Nucleus accumbens (tissue), 56 donors: Measurements from ENCODE around the gene GATB.
"Not testable (repeated sequence)": the region's sequence is repeated elsewhere in the genome, so short reads cannot be mapped to it uniquely, and the experiment has no call there.

Experiments used
- DNase-seq, 56 donors: peaks; one replicate each; lab custom pipeline; 2025; lab: John Stamatoyannopoulos, UW

Gene GATB

DNA sequence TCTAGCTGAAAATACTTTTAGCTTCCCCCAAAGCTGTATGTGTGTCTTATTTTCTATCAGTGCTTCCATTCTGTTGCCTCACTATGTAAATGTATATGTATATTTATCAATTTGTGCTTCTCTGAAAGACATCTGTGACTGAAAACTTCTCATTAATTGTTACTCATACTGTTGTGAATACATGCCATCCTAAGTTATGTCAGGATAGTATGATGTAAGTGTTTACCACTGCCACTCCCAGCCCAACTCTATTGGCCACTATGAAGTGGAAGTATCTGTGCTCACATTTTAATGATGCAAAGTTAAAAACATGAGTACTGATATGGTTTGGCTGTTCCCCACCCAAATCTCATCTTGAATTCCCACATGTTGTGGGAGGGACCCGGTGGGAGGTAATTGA lies 24.4 kb downstream of the GATB start:
- DNase-seq, result no peak

DNA sequence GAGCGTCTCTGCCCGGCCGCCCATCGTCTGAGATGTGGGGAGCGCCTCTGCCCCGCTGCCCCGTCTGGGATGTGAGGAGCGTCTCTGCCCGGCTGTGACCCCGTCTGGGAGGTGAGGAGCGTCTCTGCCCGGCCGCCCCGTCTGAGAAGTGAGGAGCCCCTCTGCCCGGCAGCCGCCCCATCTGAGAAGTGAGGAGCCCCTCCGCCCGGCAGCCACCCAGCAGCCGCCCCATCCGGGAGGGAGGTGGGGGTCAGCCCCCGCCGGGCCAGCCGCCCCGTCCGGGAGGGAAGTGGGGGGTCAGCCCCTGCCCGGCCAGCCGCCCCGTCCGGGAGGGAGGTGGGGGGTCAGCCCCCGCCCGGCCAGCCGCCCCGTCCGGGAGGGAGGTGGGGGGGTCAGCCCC lies 29.1 kb downstream of the GATB start:
- not testable (repeated sequence) for DNase-seq

DNA sequence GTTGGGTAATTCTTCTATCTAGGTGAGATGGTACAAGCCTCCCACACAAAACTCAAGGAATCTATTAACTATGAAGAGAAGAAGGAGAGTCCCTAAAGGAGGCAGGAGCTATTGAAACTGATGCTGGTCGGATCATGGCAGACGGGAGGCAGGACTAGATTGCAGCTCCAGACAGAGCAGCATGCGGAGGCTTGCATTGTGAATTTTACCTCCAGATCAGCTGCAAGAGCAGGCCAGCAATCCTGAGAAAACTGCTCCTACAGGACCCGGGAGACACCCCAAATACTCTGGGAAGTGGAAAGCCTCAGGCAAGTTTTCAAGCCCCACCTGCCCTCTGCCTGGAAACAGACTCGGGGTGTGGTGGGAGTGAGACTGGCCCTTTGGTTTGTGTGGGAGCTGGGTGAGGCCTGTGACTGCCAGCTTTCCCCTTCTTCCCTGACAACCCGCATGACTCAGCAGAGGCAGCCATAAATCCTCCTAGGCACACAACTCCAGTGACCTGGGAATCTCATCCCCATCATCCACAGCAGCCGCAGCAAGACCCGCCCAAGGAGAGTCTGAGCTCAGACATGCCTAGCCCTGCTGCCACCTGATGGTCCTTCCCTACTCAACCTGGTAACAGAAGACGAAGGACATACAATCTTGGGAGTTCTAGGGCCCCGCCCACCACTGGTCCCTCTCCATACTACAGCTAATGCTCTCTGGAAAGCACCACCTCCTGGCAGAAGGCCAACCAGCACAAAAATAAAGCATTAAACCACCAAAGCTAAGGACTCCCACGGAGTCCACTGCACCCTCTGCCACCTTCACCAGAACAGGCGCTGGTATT lies 30.9 kb downstream of the GATB start:
- DNase-seq, result no peak

DNA sequence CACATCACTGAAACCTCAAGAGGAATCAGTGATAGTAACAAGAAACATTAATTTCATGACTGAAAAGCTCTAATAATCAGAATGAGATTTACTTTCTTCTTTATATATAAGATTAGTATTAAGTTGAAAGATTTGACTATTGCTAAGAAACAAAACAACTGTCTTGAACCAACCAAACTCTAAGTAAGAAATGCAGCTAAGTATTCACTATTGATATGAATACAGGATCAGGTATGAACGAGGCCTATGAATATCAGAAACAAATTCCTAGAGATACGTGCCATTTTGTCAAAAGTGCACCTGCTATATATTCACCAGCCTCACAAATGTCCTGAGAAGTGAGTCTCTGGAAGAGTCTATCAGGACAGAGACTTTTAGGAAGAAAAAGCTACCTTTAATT lies 32.1 kb downstream of the GATB start:
- no peak for DNase-seq

DNA sequence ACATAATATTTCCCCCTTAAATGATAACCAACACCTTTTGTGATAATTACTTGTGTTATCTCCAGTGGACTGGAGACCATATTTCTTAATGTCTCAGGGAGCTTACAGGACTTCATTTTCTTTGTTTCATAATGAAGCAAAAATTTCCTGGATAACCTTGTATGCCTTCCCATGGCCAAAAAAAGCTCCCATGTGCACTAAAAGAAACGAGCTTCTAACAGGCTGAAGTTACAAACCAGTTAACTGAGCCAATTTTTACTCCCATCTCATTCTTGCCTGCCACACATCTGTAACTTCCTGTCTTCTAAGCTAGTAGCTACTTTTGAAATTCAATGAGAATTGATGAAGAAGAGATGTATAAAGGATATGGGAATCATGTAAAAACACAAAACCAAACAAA lies 32.8 kb downstream of the GATB start:
- DNase-seq, result no peak

DNA sequence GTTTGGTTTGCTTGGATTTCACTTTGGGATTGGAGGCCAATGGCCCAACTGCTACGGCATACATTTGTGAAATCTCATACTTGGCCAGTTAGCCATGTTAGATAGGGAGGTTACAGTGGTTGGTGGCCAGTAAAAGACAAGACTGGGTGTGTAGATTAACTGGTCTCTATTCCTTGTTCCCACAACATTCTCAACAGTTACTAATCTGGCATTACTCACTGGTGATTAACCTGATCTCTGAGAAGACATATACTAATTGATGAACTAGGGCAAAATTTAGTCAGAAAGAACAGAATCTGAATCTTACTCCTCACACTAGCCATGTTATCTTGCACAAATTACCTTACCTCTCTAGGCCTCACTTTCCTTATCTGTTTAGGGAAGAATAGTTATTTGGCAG lies 33.4 kb downstream of the GATB start:
- DNase-seq, result no peak

DNA sequence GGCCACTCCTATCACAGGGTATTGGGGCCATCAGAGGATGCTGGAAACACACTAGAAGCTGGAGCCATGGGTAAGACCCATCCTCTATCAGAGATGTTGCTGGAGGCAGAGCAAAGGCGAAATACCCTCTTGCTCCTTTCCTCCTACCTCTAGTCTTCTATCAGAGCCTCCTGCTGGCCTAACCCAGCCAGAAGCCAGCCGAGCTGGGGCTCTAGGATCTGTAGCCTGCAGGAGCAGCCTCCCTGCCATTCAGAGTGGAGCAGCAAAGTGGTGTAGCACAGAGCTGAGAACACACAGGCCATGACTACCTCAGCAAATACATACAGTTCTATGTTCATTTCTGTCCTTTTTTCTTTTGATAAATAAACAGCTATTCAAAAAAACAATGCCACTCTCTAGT lies 35.7 kb downstream of the GATB start:
- no peak for DNase-seq

GRCh38 chr4:151721916-151722315 lies 38.9 kb downstream of the GATB start:
- no peak for DNase-seq

DNA sequence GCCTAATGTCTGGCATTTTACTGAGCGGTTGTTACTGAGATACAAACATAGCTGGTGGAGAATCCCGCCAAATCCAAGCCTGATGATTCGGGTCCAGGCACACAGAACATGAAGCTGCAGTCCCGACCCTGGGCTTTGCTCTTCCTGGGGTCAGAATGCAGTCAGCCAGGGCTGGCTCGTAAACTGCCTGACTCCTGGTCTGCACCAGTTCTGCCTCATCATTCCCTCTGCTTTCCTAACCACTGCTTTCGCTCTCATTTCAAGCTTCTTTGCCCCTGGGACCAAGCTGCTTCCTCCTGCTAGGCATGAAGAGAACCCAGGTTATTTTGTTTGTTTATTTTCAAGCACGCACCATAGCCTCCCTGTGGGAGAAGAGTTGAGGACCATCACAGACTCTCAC lies 39.3 kb downstream of the GATB start:
- no peak for DNase-seq

GRCh38 chr4:151719956-151720334 lies 40.9 kb downstream of the GATB start:
- DNase-seq, result no peak

DNA sequence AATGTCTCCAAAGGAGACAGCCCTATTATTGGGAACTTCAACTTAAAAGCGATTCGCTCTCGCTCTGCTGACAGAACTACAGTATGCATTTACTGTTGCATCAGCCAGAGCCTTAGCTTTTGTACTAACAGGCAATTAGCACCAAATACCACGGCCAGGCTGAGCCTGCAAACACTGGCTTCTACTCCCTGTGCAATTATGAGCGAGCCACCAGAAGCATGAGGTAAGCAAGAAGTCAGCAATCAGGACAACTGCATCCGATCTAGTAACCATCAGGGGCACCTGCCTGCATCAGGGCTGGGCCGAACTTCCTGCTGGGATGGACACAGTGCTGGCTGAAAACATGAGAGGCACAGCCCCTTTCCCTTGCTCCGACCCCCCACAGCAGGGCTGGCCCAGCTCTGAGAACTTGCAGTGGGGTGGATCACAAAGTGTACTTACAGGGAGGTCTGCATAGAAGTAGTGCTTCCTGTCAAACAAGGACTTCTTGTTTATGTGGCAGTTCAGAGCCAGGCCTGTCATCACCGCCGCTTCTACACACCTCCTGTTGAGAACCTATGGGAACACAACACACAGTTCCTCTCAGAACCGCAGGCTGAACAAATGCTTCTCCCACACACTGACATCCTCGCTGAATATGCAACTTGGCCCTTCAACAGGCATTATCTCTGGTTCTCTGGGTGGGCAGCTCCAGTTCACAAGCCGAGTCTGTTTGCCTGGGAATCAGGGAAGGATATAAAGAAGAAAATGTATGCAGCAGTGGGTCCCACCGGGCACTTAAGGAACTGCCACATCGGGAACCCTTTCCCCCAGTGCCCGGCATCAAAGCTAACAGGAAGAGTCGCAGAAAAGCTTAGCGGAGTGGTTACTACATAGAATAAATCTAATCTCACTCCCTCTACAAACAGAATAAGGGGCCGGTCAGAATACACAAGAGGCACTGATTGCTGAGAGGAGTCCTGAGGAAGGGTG lies 41.5 kb downstream of the GATB start:
- DNase-seq, result peak in 1 of 56 donors; percentile 5

- peak in 3 of 56 donors; percentile 19 to 49 (median 34) for DNase-seq
These were observed 42.7 kb downstream of the GATB start for GRCh38 chr4:151717909-151718628.

DNA sequence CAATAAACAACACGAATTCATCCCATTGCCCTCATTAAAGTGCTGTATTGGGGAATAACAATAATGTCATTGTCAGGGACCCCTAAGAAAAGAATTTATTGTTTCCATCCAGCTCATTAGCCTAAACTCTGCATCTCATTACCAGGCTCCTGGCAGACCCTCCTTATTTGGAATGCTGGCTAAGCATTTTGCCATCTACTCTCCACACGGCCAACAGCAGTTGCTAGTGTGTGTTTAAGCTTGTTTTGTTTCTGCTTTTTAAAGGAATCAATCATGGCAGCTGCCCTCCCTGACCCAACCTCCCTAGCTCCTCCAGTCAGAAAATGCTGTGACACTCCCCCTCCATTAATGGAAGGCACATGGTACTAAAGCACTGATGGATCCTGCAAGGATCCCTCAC lies 43.5 kb downstream of the GATB start:
- DNase-seq, result peak in 45 of 56 donors; percentile 8 to 78 (median 46)

DNA sequence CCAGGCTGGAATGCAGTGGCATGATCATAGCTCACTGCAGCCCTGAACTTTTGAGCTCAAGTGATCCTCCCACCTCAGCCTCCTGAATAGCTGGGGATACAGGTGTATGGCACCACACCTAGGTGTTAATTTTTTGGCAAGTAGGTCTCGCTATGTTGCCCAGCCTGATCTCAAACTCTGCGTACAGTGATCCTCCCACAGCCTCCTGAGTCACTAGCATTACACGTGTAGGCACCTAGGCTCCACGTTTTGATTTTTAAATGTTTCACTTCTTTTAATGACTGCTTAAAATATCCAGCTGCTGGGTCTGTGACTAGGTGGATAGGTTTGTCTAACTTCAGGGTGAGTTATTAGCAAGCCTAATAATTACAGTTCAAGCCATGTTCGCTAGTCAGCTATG lies 44.5 kb downstream of the GATB start:
- DNase-seq, result peak in 10 of 56 donors; percentile 5 to 60 (median 36)

DNA sequence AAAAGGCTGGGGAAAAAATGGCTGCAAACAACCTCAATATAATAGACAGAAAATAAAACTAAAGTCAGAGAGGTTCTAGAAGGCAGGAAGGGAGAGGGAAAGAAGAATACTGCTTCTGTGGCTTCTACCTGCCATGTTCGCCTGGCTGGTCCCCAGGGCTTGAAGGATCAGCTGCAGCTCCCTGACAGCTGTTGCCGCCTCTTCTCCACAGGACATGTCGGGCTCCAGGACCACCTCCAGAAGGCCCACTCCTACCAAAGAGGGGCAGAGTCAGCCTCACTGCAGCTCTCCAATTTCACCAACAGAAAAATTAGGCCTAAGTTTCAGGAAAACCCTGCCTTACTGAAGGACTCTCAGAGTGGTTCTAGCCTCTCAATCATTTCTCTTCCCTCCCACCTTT lies 44.9 kb downstream of the GATB start:
- no peak for DNase-seq

- DNase-seq, result no peak
These were observed 48.0 kb downstream of the GATB start for GRCh38 chr4:151712777-151713176.

DNA sequence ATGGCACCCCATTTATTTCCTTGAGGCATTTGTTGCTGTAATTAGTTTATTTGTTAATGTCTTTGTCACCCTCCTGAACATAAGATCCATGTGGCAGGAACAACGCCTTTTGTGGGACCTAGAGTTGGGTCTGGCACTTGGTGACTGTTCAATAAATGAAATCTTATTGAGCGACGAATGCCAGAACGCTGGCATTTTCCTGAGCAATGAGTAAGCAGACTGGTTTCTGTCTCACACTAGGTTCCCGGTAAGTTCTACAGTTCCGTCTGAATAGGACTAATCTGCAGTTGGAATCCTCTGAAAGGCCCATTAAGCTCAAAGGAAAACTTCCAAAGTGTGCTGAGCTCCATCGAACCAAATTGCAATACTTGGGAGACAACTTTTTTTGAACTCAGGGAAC lies 49.2 kb downstream of the GATB start:
- peak in 4 of 56 donors; percentile 12 to 38 (median 22) for DNase-seq

GRCh38 chr4:151709587-151709986 lies 51.2 kb downstream of the GATB start:
- no peak for DNase-seq

DNA sequence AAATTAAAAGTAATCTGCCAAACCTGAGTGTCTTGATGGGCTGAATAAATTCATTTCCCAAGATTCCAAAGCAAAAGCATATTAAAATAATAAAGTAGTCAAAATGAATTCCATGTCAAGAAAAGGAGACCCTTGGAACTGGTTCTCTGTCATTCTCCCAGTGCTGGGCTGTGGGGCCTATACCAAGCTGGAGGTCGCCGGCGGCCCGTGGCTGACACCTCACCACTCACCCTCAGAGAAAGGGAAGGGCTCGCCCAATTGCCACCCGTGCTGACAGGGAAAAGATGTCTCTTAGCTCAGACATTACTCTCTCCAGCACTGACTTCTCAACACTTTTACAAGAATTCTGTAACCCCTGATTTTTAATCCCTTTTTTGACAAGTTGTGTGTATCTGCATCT lies 51.7 kb downstream of the GATB start:
- no peak for DNase-seq

- no peak for DNase-seq
These were observed 52.7 kb downstream of the GATB start for GRCh38 chr4:151708100-151708499.

DNA sequence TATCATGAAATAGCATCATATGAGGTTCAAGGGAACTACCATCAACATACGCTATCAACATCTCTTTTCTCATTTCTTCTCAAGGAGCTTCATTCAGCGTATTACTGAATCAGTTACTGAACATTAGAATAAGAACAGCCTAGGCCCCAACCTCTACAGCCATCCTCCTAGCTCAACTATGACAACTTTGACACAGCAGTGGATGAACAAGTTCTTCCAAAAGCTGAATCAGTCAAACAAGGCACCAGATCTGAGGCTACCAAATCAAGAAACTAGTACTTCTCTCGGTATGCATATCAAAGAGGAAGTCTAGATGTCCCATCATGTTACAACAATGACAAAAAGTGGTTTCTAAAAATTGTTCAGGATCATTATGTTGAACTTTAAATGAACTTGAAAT lies 57.4 kb downstream of the GATB start:
- no peak for DNase-seq
